Stimulated activated CD8-positive, alpha-beta memory T cell treated with anti-CD3 and anti-CD28 coated beads, Interleukin-7, amount 100 ng/mL, for 4 hours (primary cell): Measurements from ENCODE around the gene PLA2G3.
"Not testable (repeated sequence)": the region's sequence is repeated elsewhere in the genome, so short reads cannot be mapped to it uniquely, and the experiment has no call there.

ENCODE experiments used
- DNase-seq, 2 donors: peaks; one replicate each; pipeline ENCODE4 v3.0.0-alpha.2; 2020; ENCODE audit warnings: low read depth in 2 of 2

The PLA2G3 gene, protein sequence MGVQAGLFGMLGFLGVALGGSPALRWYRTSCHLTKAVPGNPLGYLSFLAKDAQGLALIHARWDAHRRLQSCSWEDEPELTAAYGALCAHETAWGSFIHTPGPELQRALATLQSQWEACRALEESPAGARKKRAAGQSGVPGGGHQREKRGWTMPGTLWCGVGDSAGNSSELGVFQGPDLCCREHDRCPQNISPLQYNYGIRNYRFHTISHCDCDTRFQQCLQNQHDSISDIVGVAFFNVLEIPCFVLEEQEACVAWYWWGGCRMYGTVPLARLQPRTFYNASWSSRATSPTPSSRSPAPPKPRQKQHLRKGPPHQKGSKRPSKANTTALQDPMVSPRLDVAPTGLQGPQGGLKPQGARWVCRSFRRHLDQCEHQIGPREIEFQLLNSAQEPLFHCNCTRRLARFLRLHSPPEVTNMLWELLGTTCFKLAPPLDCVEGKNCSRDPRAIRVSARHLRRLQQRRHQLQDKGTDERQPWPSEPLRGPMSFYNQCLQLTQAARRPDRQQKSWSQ

DNA sequence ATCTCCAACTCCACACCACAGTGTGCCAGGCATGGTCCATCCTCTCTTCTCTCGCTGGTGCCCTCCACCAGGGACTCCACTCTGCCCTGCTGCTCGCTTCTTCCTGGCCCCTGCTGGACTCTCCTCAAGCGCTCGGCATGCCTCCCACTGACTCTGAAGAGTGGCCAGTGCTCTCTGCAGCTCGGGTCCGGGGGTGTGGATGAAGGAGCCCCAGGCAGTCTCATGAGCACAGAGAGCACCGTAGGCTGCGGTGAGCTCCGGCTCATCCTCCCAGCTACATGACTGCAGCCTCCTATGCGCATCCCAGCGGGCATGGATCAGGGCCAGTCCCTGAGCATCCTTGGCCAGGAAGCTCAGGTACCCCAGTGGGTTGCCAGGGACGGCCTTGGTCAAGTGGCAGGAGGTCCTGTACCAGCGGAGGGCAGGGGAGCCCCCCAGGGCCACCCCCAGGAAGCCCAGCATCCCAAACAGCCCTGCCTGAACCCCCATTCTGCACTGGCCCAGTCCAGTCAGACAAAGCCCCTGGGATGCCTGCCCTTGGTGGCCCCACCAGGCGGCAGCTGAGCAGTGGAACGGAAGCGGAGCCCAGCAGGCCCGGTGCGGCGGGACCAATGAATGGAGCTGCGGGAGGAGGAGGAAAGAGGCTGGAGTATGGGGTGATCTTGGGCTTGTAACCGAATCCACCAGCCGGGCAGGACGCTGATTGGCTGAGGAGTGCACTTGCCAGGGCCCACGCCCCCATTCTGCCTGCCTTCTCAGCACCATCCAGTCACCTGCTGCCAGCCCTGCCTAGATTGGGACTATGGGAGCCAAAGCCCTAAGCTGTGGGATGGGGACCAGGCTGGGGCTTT lies at the start of gene PLA2G3:
TSS of gene PLA2G3 (minus strand) at position 643 of the 851 bp plus-strand sequence. CDS start at position 489, 154 bp downstream.
- no peak for DNase-seq

DNA sequence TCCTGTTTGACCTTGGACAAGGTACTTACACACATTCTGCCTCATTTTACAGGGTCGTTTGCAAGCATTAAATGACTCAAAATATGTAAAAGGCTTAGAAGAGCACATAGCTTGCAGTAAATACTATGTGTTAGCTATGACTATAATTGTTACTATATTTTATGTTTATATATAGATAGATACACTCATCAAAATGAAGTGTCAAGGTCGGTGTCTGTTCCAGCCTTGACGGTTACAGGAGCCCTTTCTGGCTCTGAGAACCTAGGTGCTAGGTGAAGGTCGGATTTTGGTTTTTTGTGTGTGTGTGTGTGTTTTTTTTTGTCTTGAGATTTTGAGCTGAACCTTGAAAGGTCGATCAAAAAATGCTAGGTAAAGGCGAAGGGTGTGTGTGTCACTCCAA lies 47.3 kb upstream of the PLA2G3 start:
- DNase-seq = no peak

DNA sequence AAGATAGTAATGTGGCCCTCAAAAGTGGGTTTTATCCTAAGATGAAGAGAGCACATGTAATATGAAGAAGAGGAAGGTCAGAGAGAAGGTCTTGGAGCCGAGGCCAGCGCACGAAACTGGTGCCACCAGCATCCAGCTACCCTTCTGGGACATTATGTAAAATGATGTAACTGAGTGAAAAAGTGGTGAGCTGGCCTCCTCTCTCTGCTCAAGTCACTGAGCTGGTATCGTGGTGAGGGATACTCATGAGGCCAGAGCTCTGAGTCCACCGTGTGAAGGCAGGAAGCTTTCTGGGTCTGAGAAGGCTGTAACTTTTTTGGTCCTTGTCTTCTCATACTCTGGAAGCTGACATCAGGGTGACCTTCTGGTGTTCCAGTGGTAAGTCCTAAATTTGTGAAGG lies 44.7 kb upstream of the PLA2G3 start:
- DNase-seq = no peak

DNA sequence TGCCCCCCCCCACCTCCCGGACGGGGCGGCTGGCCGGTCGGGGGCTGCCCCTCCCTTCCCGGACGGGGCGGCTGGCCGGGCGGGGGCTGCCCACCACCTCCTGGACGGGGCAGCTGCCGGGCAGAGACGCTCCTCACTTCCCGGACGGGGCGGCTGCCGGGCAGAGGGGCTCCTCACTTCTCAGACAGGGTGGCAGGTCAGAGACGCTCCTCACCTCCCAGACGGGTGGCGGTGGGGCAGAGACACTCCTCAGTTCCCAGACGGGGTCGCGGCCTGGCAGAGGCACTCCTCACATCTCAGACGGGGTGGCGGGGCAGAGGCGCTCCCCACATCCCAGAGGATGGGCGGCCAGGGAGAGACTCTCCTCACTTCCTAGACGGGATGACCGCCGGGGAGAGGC lies 43.7 kb upstream of the PLA2G3 start:
- DNase-seq = no peak

DNA sequence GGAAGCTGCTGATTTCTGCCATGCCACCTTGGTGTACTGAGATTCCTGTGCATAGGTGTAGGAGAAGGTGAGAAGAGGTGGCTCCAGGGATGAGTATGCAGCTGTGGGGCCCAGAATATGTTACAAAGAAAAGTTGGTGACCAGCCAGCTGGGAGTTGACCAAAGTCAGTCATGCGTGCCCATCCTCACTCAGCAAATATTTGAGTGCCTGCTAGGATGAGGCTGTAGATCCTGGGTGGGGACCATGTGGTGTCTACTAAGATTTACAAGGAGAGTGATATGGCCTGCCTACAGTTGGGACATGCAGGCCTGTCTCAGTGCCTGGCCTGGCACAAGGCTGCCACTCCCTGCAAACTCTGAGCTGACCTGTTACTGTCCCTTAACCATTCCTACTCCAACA lies 39.0 kb upstream of the PLA2G3 start:
- DNase-seq = no peak

DNA sequence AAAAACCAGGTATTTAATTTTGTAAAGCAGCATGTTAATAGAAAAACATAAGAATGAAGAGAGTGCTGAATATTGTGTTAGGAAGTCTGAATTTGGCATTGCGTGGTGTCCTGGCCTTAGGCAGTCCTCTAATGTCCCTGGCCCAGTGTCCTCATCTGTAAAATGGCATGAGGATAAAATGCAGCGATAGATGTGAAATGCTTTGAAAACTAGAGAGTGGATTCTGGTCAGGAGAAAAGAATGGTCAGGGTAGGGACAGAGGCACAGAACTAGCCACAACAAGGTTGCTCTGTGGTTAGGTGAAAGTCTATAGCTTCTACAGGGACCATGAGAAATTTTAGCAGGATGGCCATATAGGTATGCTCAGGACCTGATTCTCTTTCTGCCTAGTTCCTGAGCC lies 38.6 kb upstream of the PLA2G3 start:
- DNase-seq = no peak

DNA sequence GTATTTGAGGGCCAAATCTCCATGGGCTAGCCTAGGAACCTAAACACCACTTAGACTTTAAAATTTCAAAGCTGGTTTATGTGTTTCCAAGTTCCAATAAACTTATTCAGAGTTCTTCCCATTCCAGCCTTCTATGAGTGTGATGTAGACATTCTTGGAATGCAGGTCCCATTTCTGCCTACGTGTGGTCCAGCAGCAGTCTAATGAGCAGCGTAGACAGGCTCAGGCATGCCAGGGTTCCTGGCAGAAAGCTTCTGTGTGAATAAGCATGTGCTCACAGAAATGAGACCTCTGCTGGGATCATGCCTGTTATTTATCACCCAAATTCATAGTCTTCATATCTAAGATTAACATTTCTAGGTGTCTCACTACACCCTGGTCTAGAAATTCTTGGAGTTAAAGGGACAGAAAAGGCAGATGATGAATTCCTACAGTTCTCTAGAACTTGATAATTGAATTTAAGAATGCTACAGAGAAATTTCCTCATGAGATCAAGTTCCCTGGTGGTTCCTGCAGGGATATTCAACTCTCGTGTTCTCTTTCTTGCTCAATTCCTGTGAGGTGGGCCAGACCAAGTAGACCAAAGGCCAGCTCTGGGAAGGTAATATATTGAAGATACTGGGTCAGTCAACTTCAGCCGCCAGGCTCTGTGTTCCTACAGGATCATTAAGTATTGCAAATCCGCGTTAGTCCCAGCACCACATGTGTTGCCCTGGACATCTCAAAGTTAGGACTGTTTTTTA lies 37.3 kb upstream of the PLA2G3 start:
- no peak for DNase-seq

DNA sequence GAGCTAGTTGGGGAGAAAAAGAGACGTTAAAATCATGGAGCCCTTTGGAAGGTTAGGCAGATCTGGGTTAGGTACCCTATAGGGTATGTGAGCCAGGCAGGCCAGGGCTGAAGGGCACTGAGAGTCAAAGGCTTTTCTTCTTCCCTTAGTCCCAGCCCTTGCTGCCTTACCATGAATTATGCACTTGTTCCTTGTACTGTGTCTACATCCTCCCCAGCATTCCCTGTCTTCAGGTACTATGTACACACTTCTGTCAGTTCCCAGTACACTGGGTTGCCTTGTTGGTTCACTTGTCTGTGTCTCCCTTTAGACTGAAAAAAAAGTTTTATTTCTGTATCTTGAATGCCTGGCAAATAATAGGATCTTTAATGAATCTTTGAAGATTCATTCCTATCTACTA lies 36.6 kb upstream of the PLA2G3 start:
- no peak for DNase-seq

DNA sequence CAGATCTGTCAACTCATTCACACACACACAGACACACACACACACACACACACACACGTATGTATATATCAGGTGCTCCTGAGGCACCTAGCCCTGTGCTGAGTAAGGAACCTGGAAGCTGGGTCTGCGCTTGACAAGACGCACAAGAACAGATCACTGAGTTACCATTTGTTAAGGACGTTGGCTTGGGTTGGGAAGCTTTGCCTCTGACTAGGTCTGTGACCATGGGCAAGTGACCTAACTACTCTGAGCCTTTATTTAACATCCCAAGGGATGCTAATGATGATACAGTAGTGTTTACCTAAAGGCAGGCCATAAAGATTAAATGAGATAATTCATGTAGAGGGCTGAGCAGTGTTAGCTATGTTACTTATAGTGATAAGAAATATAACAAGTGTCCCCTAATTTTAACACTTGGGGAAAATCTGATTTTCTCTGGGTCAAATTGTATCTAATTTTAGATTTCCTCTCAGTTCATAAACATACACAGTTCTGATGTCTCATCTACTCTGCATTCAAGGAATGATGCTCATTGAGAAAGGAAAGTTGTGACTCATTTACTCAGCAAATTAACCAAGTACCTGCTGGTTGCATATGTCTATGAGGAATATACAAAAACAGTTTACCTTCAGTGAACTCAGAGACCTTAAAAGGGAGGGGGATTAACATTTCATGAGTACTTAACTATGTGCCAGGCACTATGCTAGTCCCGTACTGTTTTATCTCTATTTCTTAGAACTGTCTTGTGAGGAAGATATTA lies 33.3 kb upstream of the PLA2G3 start:
- no peak for DNase-seq

DNA sequence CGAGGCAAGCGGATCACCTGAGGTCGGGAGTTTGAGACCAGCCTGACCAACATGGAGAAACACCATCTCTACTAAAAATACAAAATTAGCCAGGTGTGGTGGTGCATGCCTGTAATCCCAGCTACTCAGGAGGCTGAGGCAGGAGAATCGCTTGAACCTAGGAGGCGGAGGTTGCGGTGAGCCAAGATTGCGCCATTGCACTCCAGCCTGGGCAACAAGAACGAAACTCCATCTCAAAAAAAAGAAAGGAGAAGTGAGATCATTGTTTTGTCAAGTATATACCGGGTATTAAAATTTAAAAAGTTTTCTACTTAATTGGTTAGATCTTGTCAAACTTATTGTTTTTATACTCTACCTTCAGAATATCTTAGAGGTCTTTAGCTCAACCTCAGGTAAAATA lies 31.4 kb upstream of the PLA2G3 start:
- not testable (repeated sequence) for DNase-seq

DNA sequence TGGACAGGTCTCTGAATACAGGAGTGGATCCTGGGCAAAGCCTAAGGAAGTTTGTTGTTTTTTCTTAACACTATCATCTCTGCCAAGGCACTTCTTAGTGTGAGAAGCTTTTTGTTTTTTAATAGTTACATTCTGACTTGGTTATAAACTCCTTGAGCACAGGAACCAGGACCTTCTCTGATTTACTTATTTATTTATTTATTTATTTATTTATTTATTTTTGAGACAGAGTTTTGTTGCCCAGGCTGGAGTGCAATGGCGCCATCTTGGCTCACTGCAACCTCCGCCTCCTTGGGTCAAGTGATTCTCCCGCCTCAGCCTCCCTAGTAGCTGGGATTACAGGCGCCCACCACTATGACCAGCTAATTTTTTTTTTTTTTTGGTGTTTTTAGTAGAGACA lies 30.7 kb upstream of the PLA2G3 start:
- DNase-seq = no peak

DNA sequence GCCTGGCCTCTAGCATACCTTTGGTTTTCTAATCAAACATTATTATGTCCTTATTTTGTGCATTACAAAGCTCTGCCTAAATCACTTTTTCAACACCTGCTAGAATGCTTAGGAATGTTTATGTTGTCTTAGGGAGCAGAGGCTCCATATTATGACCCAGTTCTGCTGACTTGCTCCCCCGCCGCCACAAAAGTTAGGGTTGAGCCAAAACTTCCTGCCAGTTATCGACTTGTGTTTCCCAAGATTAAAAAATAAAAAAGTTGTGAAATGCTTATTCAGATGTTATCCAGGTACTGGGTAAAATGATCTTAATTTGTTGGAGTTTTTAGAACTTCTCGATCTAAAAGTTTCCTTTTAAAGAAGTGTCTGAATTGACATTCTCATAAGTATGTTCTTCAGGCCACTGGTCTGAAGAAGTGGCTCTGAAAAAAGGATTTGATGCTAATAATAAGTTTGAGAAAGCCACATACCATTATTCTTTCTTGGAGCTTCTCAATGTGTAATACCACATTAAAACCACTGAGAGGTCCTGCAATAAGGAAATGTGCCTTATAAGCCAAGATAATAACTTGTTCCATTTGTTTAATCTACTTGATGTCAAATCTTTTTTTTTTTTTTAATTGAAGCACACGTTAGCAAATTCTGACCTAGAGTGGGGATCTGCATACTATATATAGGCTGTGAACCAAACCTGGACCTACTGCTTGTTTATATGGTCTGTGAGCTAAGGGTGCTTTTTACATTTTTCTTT lies 21.9 kb upstream of the PLA2G3 start:
- no peak for DNase-seq

DNA sequence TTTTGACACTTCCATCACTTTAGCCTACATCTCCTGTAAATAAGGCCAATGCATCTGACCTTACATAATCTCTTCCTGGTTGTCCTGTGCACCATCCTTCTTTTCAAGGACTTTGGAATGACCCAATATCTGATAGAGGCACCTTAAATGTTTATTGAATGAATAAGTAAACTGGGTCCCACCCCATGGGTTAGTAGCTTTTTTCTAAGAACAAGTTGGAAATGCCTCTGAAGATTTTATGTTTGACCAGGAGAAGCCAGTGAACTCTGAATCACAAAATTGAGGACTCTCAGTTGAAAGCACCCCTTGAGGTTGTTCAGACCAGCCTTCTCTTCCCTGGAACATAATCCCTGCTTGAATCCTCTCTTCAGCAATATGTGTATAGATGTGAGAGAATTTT lies 21.1 kb upstream of the PLA2G3 start:
- DNase-seq = no peak

DNA sequence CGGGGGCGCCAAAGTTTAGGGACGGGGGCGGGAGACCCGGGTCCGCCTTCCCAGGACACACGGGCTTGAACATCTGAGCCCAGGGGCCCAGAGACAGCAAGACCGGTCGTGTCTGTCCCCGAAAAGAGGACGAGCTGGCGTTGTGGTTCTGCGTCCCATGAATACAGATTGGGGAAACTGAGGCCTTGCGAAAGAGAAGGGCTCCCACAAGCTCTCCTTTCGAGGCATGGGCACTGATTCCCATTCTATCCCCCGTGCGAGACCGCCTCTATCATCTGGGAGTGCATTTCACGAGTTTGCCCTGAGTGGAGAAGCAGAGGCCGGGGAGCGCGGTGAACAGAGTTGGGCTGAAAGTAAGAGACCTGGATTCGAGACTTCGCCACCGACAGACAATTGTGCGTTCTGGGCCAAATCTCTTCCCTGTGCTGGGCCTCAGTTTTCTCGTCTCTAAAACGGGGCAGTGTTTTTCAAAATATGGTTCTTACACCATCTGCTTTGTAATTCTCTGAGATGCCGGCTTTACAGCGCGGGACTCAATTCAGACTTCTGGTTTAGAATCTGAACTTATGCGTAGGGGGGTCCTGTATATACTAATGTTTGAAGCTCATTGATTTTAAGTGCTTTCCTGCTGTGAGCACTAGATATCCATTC lies 20.1 kb upstream of the PLA2G3 start:
- DNase-seq = no peak

DNA sequence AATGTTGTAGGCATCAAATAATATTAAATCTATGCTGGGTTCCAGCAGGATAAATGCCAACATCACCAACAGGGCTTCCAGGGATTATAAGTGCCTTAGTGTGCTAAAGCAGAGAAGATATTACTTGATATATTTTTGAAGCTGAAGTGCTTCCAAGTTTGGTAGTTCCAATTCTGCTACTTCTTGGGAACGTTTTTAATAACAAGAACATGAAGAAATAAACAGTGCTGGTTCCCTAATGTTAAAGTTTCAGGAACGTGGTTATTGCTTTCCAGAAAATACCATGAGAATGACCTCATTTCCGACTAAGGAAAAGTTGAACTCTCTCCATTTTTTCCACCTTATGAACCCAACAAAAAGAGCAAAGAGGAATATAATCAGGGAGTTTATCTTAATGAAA lies 15.1 kb upstream of the PLA2G3 start:
- DNase-seq = no peak

DNA sequence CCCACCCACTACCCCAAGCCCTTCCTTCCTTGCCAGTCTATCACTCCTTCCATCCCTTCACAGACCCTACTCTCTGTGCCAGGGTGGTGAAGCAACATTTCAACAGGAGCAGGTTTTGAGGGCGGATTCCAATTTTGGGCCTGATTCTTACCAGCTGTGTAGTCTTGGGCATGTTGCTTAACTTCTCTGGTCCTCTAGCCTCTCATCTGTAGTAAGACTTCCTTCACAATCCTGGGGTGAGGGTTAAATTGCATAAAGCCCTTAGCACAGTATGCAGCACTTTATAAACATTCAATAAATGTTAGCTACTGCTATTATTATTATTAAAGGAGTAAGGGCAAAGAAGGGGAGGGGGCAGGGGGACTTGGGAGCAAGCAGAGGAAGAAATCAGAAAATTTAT lies 14.7 kb upstream of the PLA2G3 start:
- no peak for DNase-seq

DNA sequence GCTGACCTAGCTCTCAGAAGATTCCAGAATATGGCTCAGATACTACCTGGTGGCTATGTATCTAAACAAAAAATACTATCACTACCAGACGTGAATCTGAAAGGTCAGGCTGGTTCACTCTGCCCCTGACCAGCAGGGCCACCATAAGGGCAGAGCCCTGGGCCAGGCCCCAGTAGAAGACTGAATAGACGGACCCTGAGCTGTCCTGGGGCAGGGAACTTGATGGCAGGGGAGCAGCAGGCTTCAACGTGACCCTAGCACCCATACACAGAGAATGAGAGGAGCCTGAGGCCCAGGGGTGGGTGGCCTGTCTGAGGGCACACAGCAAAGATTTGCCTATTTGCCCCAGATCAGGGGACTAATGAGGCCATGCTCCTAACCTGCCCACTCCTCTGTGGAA lies 13.0 kb upstream of the PLA2G3 start:
- no peak for DNase-seq

DNA sequence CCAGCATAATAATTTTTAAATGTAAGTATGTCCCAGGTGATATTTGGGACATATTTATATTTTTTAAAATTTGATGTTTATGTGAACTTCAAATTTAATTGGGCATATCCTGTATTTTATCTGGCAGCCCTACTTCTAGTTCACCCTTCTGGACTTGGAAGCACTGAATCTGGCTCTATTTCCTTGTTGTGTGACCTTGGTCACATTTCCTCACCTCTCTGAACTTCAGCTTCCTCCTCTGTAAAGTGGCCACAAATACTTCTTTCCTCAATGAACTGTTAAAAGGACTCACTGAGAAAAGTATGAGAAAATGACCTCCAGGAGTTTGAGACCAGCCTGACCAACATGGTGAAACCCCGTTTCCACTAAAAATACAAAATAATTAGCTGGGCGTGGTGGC lies 11.6 kb upstream of the PLA2G3 start:
- no peak for DNase-seq

DNA sequence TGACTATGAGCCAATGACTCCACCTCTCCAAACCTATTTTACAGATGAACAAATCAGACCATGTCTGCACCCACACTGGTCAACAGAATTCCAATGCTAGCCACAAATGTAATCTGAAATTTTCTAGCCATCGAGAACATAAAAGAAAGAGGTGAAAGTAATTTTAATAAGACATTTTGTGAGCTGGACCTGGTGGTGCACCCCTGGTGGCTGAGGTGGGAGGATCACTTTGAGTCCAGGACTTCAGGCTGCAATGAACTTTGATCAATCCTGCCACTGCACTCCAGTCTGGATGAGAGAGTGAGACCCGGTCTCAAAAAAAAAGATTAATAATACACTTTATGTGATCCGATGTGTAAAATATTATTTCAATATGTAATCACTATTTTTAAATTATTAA lies 10.3 kb upstream of the PLA2G3 start:
- DNase-seq = no peak

DNA sequence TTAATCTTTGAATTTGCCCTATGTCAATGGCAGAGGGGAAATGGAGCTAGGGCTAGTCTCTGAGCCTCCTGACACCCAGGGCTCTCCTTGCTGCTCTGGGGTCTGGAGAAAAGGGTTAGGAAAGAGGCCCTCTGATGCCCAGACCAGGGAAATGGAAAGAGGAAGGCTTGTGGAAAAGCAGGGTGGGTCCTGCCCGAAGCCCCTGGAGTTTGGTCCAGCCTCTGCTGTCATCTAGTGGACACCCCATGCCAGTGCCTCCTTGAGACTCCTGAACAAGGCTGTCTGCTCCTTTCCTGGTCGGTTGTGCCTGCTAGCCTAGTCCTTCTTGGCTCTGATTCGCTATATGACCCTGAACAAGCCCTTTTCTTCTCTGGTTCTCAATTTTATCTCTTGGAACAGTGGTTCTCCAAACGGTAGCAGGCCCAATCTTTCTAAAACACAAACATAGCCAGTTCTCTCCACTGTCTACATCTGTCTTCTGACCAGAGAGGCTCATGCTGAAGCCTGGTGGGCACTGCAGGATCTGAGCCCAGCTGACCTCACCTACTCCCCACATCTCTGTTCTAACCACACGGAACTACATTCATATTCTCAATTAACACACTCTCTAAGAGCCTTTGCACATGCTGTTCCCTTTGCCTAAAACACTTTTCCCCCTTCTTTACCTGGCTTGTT lies 8.8 kb upstream of the PLA2G3 start:
- DNase-seq = no peak
